Ishikawa (cell line): Measurements from ENCODE around the gene FBXL20.

ENCODE experiments used
- CEBPB ChIP-seq: IDR thresholded peaks from 2 replicates; pipeline ENCODE4 v1.6.1; 2012
- CREB1 ChIP-seq: IDR thresholded peaks from 2 replicates; pipeline ENCODE4 v1.6.1; 2012; ENCODE audit warnings: low read depth
- EGR1 ChIP-seq: IDR thresholded peaks from 2 replicates; pipeline ENCODE4 v1.6.1; 2012
- EP300 ChIP-seq: IDR thresholded peaks from 2 replicates; pipeline ENCODE4 v1.6.1; 2012; ENCODE audit warnings: borderline replicate concordance
- FOXM1 ChIP-seq: IDR thresholded peaks from 2 replicates; pipeline ENCODE4 v1.6.1; 2012; ENCODE audit warnings: low read depth, borderline replicate concordance
- MAX ChIP-seq: IDR thresholded peaks from 2 replicates; pipeline ENCODE4 v1.6.1; 2012
- NFIC ChIP-seq: IDR thresholded peaks from 2 replicates; pipeline ENCODE4 v1.6.1; 2012
- RAD21 ChIP-seq: IDR thresholded peaks from 2 replicates; pipeline ENCODE4 v1.6.1; 2012; ENCODE audit warnings: low read depth
- TAF1 ChIP-seq: IDR thresholded peaks from 2 replicates; pipeline ENCODE4 v1.6.1; 2012; ENCODE audit warnings: low read depth, mild to moderate bottlenecking
- TCF12 ChIP-seq: IDR thresholded peaks from 2 replicates; pipeline ENCODE4 v1.6.1; 2012; ENCODE audit warnings: low read depth
- TEAD4 ChIP-seq: IDR thresholded peaks from 2 replicates; pipeline ENCODE4 v1.6.1; 2012
- YY1 ChIP-seq: IDR thresholded peaks from 2 replicates; pipeline ENCODE4 v1.6.1; 2012; ENCODE audit warnings: low read depth
- ZBTB7A ChIP-seq: IDR thresholded peaks from 2 replicates; pipeline ENCODE4 v1.6.1; 2012; ENCODE audit warnings: low read depth
- TF ChIP-seq, protein P1 (sequence below): IDR thresholded peaks from 2 replicates; pipeline ENCODE4 v1.6.1; 2012
- TF ChIP-seq, protein P2 (sequence below): IDR thresholded peaks from 2 replicates; pipeline ENCODE4 v1.6.1; 2012; ENCODE audit warnings: low read depth, mild to moderate bottlenecking

Gene FBXL20

DNA sequence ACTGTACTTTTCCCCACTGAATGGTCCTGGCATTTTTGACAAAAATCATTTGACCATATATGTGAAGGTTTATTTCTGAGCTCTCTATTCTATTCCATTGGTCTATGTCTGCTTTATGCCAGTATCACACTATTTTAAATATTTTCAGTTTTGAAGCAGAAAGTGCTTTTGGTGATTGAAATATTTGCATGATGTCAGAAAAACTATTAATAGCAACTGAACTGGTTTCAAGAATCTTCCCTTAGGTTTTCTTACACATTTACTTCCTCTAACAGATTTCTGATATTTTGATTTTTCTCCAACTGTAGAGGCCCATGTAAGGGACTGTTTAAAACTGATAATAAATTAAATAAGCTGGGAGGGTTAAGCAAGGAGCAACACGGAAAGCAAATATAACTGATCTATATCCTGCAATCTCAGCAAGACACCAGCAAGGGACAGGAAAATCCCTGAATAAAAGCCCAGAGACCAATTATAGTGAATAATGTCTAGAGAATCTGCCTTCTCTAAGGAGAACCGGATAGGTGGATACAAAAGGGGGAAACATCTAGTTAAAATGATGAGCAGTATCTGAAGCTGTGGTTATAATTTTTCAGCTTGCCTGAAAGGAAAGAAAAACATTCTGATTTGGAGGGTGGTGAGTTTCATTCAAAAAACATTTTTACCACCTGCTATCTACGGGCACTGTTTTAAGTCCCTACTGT, 94.8 kb downstream of the FBXL20 start:
- TF ChIP-seq TAF1 = no peak
- TF ChIP-seq YY1 = no peak
- TF ChIP-seq CREB1 = no peak
- no peak for TF ChIP-seq CEBPB
- TF ChIP-seq ZBTB7A = no peak
- TF ChIP-seq NFIC = no peak
- no peak for TF ChIP-seq FOXM1
- TF ChIP-seq, protein P1, sequence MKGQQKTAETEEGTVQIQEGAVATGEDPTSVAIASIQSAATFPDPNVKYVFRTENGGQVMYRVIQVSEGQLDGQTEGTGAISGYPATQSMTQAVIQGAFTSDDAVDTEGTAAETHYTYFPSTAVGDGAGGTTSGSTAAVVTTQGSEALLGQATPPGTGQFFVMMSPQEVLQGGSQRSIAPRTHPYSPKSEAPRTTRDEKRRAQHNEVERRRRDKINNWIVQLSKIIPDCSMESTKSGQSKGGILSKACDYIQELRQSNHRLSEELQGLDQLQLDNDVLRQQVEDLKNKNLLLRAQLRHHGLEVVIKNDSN = no peak
- TF ChIP-seq EGR1 = no peak
- no peak for TF ChIP-seq EP300
- TF ChIP-seq RAD21 = no peak
- no peak for TF ChIP-seq TCF12
- no peak for TF ChIP-seq TEAD4
- no peak for TF ChIP-seq MAX
- TF ChIP-seq, protein P2, sequence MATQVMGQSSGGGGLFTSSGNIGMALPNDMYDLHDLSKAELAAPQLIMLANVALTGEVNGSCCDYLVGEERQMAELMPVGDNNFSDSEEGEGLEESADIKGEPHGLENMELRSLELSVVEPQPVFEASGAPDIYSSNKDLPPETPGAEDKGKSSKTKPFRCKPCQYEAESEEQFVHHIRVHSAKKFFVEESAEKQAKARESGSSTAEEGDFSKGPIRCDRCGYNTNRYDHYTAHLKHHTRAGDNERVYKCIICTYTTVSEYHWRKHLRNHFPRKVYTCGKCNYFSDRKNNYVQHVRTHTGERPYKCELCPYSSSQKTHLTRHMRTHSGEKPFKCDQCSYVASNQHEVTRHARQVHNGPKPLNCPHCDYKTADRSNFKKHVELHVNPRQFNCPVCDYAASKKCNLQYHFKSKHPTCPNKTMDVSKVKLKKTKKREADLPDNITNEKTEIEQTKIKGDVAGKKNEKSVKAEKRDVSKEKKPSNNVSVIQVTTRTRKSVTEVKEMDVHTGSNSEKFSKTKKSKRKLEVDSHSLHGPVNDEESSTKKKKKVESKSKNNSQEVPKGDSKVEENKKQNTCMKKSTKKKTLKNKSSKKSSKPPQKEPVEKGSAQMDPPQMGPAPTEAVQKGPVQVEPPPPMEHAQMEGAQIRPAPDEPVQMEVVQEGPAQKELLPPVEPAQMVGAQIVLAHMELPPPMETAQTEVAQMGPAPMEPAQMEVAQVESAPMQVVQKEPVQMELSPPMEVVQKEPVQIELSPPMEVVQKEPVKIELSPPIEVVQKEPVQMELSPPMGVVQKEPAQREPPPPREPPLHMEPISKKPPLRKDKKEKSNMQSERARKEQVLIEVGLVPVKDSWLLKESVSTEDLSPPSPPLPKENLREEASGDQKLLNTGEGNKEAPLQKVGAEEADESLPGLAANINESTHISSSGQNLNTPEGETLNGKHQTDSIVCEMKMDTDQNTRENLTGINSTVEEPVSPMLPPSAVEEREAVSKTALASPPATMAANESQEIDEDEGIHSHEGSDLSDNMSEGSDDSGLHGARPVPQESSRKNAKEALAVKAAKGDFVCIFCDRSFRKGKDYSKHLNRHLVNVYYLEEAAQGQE = no peak

DNA sequence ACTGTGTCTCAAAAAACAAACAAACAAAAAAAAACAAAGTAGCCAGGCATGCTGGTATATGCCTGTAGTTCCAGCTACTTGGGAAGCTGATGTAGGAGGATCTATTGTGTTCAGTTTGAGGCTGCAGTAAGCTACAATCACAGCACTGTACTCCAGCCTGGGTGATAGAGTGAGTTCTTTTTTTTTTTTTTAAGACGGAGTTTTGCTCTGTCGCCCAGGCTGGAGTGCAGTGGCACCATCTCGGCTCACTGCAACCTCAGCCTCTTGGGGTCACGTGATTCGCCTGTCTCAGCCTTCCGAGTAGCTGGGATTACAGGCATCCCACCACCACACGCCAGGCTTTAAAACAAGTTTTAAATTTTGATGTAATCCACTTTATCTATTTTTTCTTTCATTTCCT, 95.4 kb downstream of the FBXL20 start:
- no peak for TF ChIP-seq NFIC
- TF ChIP-seq CEBPB = no peak
- TF ChIP-seq EGR1 = no peak
- TF ChIP-seq, protein P1 = no peak
- no peak for TF ChIP-seq MAX
- no peak for TF ChIP-seq YY1
- no peak for TF ChIP-seq TCF12
- no peak for TF ChIP-seq EP300
- TF ChIP-seq, protein P2 = no peak
- no peak for TF ChIP-seq ZBTB7A
- TF ChIP-seq RAD21 = no peak

DNA sequence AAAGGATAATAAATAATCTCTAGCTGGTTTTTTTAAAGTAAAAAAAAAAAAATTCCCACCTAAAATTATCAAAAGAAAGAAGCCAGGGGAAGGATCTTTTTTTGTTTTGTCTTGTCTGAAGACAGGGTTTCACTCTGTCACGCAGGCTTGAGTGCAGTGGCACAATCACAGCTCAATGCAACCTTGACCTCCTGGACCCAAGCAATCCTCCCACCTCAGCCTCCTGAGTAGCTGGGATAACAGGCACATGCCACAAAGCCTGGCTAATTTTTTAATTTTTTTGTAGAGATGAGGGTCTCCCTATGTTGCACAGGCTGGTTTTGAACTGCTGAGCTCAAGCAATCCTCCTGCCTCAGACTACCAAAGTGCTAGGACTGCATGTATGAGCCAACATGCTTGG, 97.2 kb downstream of the FBXL20 start:
- TF ChIP-seq EP300 (no peak), TAF1 (no peak), MAX (no peak), RAD21 (no peak), FOXM1 (no peak)
- TF ChIP-seq, protein P1 = no peak
- TF ChIP-seq, protein P2 = no peak

GRCh38 chr17:39294060-39294459, 107.4 kb downstream of the FBXL20 start:
- TF ChIP-seq, protein P1 = no peak
- TF ChIP-seq, protein P2 = no peak
- no peak for TF ChIP-seq YY1
- no peak for TF ChIP-seq TCF12
- TF ChIP-seq CEBPB = no peak
- TF ChIP-seq RAD21 = no peak
- no peak for TF ChIP-seq FOXM1
- no peak for TF ChIP-seq ZBTB7A
- TF ChIP-seq NFIC = no peak
- no peak for TF ChIP-seq CREB1
